ENCODE measurements around the gene RANBP17.

DNA sequence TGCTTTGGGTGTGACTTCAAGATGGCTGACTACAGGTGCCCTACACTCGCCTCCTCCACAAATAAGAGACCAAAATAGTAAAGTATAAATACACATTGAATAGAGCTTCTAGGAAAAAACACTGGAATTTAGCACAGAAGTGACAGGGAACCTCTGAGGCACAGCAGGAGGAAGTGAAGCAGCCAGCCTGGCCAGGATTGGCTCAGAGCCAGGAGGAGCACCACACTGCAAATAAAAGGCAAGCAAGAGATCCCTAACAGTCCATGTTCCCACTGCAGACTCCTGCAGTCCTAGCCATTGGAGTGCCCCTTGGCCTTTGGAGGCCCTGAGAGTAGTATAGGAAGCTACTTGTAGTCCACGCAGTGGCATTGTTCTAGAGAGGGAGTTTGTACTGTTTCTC is 260.6 kb downstream of the RANBP17 start:
- TF ChIP-seq EZH2 (IDR thresholded peaks at IDR 0.05; ENCODE audit: borderline replicate concordance, low read depth, low read length) (no peak), PHF8 (IDR thresholded peaks at IDR 0.05; ENCODE audit: borderline replicate concordance, low read length) (no peak), NUFIP1 (IDR thresholded peaks at IDR 0.05; ENCODE audit: partially characterized antibody) (no peak), JUNB (CRISPR knock-in tag; conservative IDR thresholded peaks at IDR 0.05) (no peak), TGIF2 (CRISPR knock-in tag; IDR thresholded peaks at IDR 0.05) (no peak), CEBPG (CRISPR knock-in tag; IDR thresholded peaks at IDR 0.05) (no peak), CEBPG (tag; conservative IDR thresholded peaks at IDR 0.05 in 1 of 2, IDR thresholded peaks at IDR 0.05 in 1 of 2) (no peak), JUND (IDR thresholded peaks at IDR 0.05; ENCODE audit: borderline replicate concordance, low read depth, low read length) (no peak), JUND (tag; IDR thresholded peaks at IDR 0.05; ENCODE audit: borderline replicate concordance, low read depth, low read length) (no peak), ELF1 (tag; IDR thresholded peaks at IDR 0.05) (no peak), ZNF24 (IDR thresholded peaks at IDR 0.05) (no peak), E2F3 (CRISPR knock-in tag; IDR thresholded peaks at IDR 0.05) (no peak)
- TF ChIP-seq, protein P1, sequence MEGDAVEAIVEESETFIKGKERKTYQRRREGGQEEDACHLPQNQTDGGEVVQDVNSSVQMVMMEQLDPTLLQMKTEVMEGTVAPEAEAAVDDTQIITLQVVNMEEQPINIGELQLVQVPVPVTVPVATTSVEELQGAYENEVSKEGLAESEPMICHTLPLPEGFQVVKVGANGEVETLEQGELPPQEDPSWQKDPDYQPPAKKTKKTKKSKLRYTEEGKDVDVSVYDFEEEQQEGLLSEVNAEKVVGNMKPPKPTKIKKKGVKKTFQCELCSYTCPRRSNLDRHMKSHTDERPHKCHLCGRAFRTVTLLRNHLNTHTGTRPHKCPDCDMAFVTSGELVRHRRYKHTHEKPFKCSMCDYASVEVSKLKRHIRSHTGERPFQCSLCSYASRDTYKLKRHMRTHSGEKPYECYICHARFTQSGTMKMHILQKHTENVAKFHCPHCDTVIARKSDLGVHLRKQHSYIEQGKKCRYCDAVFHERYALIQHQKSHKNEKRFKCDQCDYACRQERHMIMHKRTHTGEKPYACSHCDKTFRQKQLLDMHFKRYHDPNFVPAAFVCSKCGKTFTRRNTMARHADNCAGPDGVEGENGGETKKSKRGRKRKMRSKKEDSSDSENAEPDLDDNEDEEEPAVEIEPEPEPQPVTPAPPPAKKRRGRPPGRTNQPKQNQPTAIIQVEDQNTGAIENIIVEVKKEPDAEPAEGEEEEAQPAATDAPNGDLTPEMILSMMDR (IDR thresholded peaks at IDR 0.05 in 2 of 3, conservative IDR thresholded peaks at IDR 0.05 in 1 of 3; ENCODE audit: insufficient read depth in 2 of 3, low read depth in 1 of 3, low read length in 3 of 3) = no peak
- TF ChIP-seq, protein P2, sequence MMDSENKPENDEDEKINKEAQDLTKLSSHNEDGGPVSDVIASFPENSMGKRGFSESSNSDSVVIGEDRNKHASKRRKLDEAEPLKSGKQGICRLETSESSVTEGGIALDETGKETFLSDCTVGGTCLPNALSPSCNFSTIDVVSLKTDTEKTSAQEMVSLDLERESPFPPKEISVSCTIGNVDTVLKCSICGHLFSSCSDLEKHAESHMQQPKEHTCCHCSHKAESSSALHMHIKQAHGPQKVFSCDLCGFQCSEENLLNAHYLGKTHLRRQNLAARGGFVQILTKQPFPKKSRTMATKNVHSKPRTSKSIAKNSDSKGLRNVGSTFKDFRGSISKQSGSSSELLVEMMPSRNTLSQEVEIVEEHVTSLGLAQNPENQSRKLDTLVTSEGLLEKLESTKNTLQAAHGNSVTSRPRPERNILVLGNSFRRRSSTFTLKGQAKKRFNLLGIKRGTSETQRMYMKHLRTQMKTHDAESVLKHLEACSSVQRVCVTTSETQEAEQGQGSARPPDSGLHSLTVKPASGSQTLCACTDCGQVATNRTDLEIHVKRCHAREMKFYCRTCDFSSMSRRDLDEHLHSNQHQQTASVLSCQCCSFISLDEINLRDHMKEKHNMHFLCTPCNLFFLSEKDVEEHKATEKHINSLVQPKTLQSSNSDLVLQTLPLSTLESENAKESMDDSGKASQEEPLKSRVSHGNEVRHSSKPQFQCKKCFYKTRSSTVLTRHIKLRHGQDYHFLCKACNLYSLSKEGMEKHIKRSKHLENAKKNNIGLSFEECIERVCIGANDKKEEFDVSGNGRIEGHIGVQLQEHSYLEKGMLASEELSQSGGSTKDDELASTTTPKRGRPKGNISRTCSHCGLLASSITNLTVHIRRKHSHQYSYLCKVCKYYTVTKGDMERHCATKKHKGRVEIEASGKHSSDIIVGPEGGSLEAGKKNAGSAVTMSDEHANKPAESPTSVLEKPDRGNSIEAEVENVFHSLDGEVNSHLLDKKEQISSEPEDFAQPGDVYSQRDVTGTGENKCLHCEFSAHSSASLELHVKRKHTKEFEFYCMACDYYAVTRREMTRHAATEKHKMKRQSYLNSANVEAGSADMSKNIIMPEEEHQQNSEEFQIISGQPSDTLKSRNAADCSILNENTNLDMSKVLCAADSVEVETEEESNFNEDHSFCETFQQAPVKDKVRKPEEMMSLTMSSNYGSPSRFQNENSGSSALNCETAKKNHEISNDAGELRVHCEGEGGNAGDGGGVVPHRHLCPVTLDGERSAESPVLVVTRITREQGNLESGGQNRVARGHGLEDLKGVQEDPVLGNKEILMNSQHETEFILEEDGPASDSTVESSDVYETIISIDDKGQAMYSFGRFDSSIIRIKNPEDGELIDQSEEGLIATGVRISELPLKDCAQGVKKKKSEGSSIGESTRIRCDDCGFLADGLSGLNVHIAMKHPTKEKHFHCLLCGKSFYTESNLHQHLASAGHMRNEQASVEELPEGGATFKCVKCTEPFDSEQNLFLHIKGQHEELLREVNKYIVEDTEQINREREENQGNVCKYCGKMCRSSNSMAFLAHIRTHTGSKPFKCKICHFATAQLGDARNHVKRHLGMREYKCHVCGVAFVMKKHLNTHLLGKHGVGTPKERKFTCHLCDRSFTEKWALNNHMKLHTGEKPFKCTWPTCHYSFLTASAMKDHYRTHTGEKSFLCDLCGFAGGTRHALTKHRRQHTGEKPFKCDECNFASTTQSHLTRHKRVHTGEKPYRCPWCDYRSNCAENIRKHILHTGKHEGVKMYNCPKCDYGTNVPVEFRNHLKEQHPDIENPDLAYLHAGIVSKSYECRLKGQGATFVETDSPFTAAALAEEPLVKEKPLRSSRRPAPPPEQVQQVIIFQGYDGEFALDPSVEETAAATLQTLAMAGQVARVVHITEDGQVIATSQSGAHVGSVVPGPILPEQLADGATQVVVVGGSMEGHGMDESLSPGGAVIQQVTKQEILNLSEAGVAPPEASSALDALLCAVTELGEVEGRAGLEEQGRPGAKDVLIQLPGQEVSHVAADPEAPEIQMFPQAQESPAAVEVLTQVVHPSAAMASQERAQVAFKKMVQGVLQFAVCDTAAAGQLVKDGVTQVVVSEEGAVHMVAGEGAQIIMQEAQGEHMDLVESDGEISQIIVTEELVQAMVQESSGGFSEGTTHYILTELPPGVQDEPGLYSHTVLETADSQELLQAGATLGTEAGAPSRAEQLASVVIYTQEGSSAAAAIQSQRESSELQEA (IDR thresholded peaks at IDR 0.05; ENCODE audit: low read depth) = no peak
- TF ChIP-seq, protein P3, sequence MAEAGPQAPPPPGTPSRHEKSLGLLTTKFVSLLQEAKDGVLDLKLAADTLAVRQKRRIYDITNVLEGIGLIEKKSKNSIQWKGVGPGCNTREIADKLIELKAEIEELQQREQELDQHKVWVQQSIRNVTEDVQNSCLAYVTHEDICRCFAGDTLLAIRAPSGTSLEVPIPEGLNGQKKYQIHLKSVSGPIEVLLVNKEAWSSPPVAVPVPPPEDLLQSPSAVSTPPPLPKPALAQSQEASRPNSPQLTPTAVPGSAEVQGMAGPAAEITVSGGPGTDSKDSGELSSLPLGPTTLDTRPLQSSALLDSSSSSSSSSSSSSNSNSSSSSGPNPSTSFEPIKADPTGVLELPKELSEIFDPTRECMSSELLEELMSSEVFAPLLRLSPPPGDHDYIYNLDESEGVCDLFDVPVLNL (CRISPR knock-in tag; IDR thresholded peaks at IDR 0.05; ENCODE audit: low read depth) = no peak

Measured in K562 (cell line).